HL-60/S4 (cell line): ENCODE measurements around the gene SMARCA2.

Experiments used
- in situ Hi-C: fragments of 300-500 bp; cut with MboI; formaldehyde crosslinking; loops from 2 replicates; pipeline ENCODE4 v1.14.3; 2022; ENCODE audit warnings: low sequenced_read_pairs

SMARCA2 gene

GRCh38 chr9:2086971-2087370 is 71.8 kb downstream of the SMARCA2 start:
- in situ Hi-C loops, result no loop called here

GRCh38 chr9:2087500-2088313 is 72.6 kb downstream of the SMARCA2 start:
- in situ Hi-C loops, result no loop called here

GRCh38 chr9:2093920-2094597 is 78.9 kb downstream of the SMARCA2 start:
- in situ Hi-C loops, result no loop called here

- in situ Hi-C loops, result no loop called here
These were observed 81.3 kb downstream of the SMARCA2 start for GRCh38 chr9:2096376-2096970.

- in situ Hi-C loops, result no loop called here
These were observed 91.5 kb downstream of the SMARCA2 start for GRCh38 chr9:2106666-2107065.

- in situ Hi-C loops, result no loop called here
These were observed 92.8 kb downstream of the SMARCA2 start for GRCh38 chr9:2107906-2108451.

- in situ Hi-C loops, result no loop called here
These were observed 94.0 kb downstream of the SMARCA2 start for GRCh38 chr9:2109069-2109650.

- in situ Hi-C loops, result no loop called here
These were observed 94.9 kb downstream of the SMARCA2 start for GRCh38 chr9:2110036-2110435.

- in situ Hi-C loops, result no loop called here
These were observed 100.9 kb downstream of the SMARCA2 start for GRCh38 chr9:2116073-2116472.

- in situ Hi-C loops, result no loop called here
These were observed 102.4 kb downstream of the SMARCA2 start for GRCh38 chr9:2117527-2117926.

GRCh38 chr9:2119566-2119965 is 104.4 kb downstream of the SMARCA2 start:
- in situ Hi-C loops, result no loop called here

GRCh38 chr9:2120926-2121689 is 106.0 kb downstream of the SMARCA2 start:
- in situ Hi-C loops, result no loop called here

GRCh38 chr9:2122299-2122698 is 107.2 kb downstream of the SMARCA2 start:
- in situ Hi-C loops, result no loop called here

- in situ Hi-C loops, result no loop called here
These were observed 110.8 kb downstream of the SMARCA2 start for GRCh38 chr9:2125906-2126305.

- in situ Hi-C loops, result no loop called here
These were observed 111.2 kb downstream of the SMARCA2 start for GRCh38 chr9:2126331-2126803.

GRCh38 chr9:2127486-2127885 is 112.3 kb downstream of the SMARCA2 start:
- in situ Hi-C loops, result no loop called here

- in situ Hi-C loops, result no loop called here
These were observed 113.0 kb downstream of the SMARCA2 start for GRCh38 chr9:2128141-2128540.

- in situ Hi-C loops, result no loop called here
These were observed 113.5 kb downstream of the SMARCA2 start for GRCh38 chr9:2128618-2129017.

GRCh38 chr9:2130941-2131340 is 115.8 kb downstream of the SMARCA2 start:
- in situ Hi-C loops, result no loop called here

GRCh38 chr9:2132484-2133082 is 117.4 kb downstream of the SMARCA2 start:
- in situ Hi-C loops, result no loop called here
